ENCODE measurements around the gene RGS6. TPM values are rescaled to one million over a fixed set of nuclear protein-coding genes. Genes with fewer than 3 reads are reported as not detected.

RGS6 gene
- total RNA-seq, 3 donors from 2014 or later, result 3.4 to 9.2 (median 4.5) TPM

DNA sequence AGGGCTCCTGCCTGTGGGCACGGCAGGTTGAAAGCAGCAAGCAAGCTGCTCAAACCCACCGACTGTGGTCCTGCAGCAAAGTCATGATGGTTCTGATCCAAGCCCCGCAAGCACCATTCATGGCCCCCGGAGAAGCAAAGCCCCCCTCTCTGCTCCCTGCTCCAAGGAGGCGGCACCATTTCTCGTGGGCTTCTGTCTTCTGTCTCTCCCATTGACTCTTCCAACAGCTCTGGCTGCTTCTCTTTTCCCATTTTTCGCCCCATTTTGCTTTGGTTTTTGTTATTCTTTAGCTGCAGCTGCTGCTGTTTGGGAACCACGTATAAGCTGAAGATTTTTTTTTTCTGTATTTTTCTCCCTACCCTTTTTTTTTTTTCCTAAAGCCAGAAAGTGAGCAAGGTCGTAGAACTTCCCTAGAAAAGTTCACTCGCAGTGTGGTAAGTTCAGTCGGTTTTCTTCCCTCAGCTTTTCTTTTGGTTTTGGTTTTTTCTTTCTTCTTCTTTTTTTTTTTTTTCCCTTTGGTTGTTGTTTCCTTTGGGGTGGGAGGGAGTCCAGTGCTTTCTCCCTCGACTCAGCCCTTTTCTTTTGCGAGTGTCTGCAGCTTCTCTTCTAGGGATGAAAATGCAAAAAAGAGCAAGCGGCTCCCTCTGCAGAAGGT is 607.6 kb downstream of the RGS6 start:
- TF ChIP-seq POLR2AphosphoS5 (IDR thresholded peaks at IDR 0.05) (no peak), POLR2A (IDR thresholded peaks at IDR 0.05) (no peak)
- TF ChIP-seq, protein P1, sequence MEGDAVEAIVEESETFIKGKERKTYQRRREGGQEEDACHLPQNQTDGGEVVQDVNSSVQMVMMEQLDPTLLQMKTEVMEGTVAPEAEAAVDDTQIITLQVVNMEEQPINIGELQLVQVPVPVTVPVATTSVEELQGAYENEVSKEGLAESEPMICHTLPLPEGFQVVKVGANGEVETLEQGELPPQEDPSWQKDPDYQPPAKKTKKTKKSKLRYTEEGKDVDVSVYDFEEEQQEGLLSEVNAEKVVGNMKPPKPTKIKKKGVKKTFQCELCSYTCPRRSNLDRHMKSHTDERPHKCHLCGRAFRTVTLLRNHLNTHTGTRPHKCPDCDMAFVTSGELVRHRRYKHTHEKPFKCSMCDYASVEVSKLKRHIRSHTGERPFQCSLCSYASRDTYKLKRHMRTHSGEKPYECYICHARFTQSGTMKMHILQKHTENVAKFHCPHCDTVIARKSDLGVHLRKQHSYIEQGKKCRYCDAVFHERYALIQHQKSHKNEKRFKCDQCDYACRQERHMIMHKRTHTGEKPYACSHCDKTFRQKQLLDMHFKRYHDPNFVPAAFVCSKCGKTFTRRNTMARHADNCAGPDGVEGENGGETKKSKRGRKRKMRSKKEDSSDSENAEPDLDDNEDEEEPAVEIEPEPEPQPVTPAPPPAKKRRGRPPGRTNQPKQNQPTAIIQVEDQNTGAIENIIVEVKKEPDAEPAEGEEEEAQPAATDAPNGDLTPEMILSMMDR (IDR thresholded peaks at IDR 0.05), result no peak
- peak overlapping the region in 1 of 3 donors; percentile 28 for H3K4me3 ChIP-seq

DNA sequence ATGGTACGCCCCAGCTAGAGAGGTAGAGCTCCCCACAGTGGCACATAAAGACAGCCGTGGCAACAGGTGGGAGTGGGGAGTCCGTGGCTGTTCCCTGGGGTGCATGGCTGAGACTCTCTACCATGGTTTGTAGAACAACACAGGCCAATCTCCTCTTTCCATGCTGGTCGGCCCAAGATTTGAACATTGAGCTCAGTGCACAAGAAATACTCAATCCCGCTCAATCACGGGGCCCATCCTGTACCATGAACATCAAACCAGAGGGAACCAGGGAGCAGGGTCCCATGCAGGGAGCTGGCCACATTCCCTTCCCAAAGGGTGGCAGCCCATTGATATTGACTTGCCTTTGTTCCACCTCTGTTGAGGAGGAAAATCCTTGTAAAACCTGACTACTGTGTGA is 608.6 kb downstream of the RGS6 start:
- intact Hi-C loops (cut with DNase I; ENCODE audit: low total_unique reads), result no loop called here
- Histone ChIP-seq H3K36me3 (no peaks in the 10 kb centered on the region), H3K27me3 (no peaks in the 10 kb centered on the region), H3K4me1 (peaks cover 0 to 6% of the 10 kb centered on the region in 2 donors), H3K4me3 (no peak overlapping the region), H3K27ac (no peak overlapping the region), H3K9me3 (no peaks in the 10 kb centered on the region)
- DNase-seq (ENCODE audit: low spot score in 2 of 2), result no peak
- TF ChIP-seq POLR2AphosphoS5 (IDR thresholded peaks at IDR 0.05), result no peak

More for the DNA sequence above, 607.6 kb downstream of the RGS6 start:
- Histone ChIP-seq H3K36me3 (no peaks in the 10 kb centered on the region), H3K4me1 (peaks cover 0 to 2% of the 10 kb centered on the region in 2 donors), H3K9me3 (no peaks in the 10 kb centered on the region), H3K27ac (no peak overlapping the region), H3K27me3 (no peaks in the 10 kb centered on the region)
- no peak for DNase-seq (ENCODE audit: low spot score in 2 of 2)
- intact Hi-C loops (cut with DNase I; ENCODE audit: low total_unique reads), result no loop called here

DNA sequence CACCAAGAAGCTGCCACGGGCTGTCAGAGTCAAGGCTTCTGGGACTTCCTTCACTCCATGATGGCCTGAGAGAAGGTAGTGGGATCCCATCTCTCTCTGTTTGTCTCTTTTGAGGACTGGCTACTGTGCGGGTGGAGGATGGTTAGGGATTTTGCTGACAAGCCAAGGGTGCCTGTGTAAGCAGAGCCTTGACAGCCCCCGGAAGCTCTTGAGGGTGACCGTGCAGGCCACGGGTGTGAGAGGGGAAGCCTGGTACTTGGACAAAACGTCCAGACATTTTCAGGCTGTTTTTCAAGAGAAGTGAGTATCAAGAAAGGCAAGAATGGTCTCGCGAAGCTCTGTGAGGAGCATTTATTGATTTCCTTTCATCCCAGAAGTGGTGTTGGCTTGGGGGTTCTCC is 609.3 kb downstream of the RGS6 start:
- Histone ChIP-seq H3K27me3 (no peaks in the 10 kb centered on the region), H3K4me1 (peaks cover 0 to 6% of the 10 kb centered on the region in 2 donors), H3K36me3 (no peaks in the 10 kb centered on the region), H3K4me3 (no peak overlapping the region), H3K27ac (no peak overlapping the region), H3K9me3 (no peaks in the 10 kb centered on the region)
- no peak for TF ChIP-seq POLR2AphosphoS5 (IDR thresholded peaks at IDR 0.05)
- TF ChIP-seq, protein P1 (IDR thresholded peaks at IDR 0.05), result no peak
- TF ChIP-seq POLR2A (IDR thresholded peaks at IDR 0.05), result no peak
- intact Hi-C loops (cut with DNase I; ENCODE audit: low total_unique reads), result no loop called here
- no peak for DNase-seq (ENCODE audit: low spot score in 2 of 2)

DNA sequence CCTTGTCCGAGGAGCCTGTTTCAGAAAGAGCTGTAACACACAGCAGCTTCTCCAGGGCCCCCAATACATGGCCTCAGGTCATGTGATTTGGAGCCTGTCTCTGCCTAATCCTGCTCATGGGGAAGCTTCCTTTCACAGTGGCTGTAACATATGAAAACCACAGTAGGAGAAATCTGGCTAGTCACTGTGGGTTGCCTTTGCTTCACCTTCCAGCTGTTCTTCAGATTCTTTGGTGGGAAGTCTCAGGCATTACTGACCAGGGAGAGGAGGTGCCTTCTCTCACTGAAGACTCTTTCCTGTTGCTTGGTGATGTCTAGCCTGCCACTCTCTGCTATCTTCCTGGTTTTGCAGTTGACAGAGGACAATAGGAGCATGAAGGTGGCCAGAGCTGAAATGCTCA is 611.1 kb downstream of the RGS6 start:
- H3K9me3 ChIP-seq, result no peaks in the 10 kb centered on the region
- H3K4me3 ChIP-seq, result no peak overlapping the region
- H3K36me3 ChIP-seq, result no peaks in the 10 kb centered on the region
- peaks cover 0 to 6% of the 10 kb centered on the region in 2 donors for H3K4me1 ChIP-seq
- TF ChIP-seq, protein P1 (IDR thresholded peaks at IDR 0.05), result no peak
- TF ChIP-seq POLR2A (IDR thresholded peaks at IDR 0.05) (no peak), POLR2AphosphoS5 (IDR thresholded peaks at IDR 0.05) (no peak)
- H3K27ac ChIP-seq, result no peak overlapping the region
- no peaks in the 10 kb centered on the region for H3K27me3 ChIP-seq
- no peak for DNase-seq (ENCODE audit: low spot score in 2 of 2)
- intact Hi-C loops (cut with DNase I; ENCODE audit: low total_unique reads), result no loop called here

DNA sequence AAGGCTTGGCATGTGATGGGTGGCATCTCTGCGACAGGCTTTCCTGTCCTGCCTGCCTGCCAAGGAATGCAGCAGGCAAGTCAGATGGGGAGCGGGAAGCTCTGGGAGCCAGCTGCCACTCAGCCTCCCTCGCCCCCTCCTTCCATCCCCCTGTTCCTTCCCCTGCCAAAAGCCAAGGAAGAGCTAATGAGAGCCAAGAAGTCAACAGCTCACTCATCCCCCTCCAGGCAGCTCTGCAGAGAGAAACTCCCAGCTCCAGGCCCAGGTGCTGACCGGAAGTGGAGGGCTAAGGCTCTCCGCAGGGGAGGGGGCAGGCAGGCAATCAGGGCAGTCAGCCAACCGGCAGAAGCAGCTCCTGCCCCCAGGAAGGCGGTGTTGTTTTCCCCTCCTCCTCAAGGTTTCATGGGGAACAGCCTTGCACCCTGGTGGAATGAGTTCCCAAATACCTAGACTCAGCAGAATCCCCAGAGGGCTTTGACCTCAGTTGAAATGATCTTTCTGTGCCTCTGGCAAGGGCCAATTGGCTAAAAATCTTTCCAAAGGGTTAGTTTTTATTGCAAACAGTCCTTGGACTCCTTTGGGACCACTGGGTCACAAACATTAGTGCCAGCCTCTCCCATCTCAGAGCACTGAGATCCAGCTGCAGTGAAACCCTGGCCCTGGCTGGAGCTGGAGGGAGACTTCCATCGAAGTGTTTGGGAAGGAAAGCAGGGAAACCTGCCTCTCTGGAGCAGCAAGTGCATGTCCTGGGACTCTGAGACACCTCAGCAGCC is 612.6 kb downstream of the RGS6 start:
- H3K36me3 ChIP-seq, result no peaks in the 10 kb centered on the region
- H3K27ac ChIP-seq, result peak overlapping the region; percentile 36 to 63
- no peaks in the 10 kb centered on the region for H3K27me3 ChIP-seq
- TF ChIP-seq, protein P1 (IDR thresholded peaks at IDR 0.05), result no peak
- TF ChIP-seq POLR2AphosphoS5 (IDR thresholded peaks at IDR 0.05), result no peak
- TF ChIP-seq POLR2A (IDR thresholded peaks at IDR 0.05), result no peak
- no peak for DNase-seq (ENCODE audit: low spot score in 2 of 2)
- intact Hi-C loops (cut with DNase I; ENCODE audit: low total_unique reads), result no loop called here
- H3K4me3 ChIP-seq, result no peak overlapping the region
- peaks cover 0 to 6% of the 10 kb centered on the region in 2 donors for H3K4me1 ChIP-seq
- H3K9me3 ChIP-seq, result no peaks in the 10 kb centered on the region

Data from breast epithelium (tissue), 4 donors.